GM20000 (cell line): ENCODE data around the gene HES3.

Experiments
- DNase-seq: peaks from one replicate; pipeline ENCODE4 v3.0.0; 2012; ENCODE audit warnings: low spot score
- TF ChIP-seq, protein P1 (sequence below): IDR thresholded peaks from 2 replicates; pipeline ENCODE4 v1.5.1; 2012; ENCODE audit warnings: mild to moderate bottlenecking, control low read depth; ENCODE audit errors: extremely low read depth, missing control alignments

The HES3 gene

DNA sequence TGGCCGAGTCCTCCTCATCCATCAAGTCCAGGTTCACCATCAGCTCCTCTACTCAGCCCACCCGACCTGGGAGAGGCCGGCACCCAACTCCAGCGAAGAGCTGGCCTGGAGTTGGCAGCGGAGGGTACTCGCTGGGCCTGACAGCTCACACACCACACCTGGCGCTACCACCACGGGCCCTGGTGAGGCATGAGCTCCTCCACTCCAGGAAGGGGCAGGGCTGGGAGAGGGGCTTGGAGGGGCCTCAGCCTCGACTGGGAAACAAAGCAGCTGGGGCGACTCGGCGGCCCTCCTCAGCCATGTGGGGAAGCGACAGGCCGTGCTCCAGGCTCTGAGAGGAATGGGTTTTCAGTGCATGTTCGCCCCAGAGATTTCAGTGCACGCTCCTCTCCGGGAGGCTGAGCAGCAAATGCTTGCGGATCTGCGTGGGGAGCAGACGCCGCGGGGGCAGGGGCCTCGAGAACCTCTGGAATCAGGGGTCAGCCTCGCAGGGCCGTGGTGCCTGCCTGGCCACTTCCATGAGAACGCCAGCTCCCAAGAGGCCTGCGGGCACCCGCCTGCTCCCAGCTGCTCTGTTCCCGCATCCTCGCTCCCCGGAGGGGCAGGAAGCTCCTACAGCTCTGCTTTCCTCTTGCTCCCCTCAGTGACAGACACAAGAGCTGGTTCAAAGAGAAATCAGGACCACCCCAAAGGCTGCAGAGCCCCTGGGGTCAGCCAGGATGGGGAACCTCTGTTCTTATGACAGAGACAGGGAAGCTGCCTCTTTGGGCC lies 35.8 kb downstream of the HES3 start:
- TF ChIP-seq, protein P1, sequence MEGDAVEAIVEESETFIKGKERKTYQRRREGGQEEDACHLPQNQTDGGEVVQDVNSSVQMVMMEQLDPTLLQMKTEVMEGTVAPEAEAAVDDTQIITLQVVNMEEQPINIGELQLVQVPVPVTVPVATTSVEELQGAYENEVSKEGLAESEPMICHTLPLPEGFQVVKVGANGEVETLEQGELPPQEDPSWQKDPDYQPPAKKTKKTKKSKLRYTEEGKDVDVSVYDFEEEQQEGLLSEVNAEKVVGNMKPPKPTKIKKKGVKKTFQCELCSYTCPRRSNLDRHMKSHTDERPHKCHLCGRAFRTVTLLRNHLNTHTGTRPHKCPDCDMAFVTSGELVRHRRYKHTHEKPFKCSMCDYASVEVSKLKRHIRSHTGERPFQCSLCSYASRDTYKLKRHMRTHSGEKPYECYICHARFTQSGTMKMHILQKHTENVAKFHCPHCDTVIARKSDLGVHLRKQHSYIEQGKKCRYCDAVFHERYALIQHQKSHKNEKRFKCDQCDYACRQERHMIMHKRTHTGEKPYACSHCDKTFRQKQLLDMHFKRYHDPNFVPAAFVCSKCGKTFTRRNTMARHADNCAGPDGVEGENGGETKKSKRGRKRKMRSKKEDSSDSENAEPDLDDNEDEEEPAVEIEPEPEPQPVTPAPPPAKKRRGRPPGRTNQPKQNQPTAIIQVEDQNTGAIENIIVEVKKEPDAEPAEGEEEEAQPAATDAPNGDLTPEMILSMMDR, result no peak
- no peak for DNase-seq

DNA sequence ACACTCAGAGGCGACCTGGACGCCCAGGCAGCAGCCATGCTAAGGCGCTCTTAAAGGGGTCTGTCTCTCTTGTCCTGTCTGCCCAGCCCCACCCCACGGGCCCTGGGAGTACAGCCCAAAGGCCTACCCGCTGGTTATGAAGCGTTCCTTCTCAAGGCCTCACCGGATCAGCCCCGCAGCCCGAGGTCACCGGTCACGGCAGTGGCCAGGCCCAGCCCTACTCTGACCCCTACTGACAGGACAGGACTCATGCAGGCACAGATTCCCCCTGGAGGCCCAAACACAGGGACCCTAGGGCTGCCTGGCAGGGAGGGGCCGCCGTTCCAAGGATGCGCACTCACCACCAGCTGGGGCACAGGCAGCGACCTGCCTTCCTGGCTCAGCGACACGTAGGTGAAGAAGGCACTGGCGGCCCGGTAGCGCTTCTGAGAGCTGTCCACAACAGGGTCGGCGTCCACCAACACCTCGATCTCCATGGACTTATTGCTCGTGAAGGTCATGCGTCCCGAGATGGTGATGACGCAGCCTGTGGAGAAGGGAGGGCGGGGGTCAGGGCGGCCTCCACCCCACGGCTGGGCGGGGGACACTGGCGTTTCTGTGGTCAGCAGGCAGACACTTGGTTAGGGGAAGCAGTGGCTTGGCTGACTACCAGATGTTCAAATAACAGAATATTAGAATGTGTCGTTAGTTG lies 36.9 kb downstream of the HES3 start:
- no peak for DNase-seq
- TF ChIP-seq, protein P1, result no peak

DNA sequence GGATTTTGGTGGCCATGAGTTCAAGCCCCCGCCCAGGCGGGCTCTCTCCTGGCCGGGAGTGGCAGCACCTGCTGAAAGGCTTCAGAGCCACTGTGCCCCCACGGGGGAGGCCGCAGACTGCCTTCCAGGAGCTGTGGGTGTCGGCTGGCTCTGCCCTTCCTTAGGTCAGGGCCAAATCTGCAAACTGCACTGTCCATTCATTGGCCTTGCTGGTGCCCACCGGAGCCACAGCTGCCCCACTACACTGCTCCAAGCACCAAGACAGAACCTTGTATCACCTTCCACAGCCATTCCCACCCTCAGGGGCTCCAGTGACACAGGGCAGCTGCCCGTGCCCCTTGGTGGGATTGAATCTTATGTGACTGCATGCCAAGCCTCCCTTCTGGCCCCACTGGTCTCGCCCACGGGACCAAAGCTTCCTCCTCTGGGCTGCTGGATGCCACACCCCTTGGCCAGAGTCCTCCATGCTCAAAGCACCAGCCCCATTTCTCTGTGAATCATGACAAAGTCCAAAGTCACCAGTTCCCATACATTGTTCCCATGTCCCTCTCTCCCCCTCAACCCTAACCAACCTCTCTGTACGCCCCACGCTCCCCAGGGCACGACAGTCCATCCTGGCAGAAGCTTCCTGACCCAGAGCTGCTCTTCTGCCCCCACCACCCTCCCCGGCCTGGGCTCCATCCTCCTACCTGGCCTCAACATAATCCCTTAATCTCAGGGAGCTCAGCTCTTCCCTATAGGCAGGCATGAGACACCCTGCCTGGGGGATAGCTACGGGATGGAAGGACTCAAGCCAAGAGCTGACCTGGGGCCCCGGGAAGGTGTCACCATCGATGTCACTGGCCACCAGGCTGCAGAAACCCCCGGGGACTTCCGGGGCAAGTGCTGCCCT lies 37.8 kb downstream of the HES3 start:
- TF ChIP-seq, protein P1, result no peak
- DNase-seq, result no peak

DNA sequence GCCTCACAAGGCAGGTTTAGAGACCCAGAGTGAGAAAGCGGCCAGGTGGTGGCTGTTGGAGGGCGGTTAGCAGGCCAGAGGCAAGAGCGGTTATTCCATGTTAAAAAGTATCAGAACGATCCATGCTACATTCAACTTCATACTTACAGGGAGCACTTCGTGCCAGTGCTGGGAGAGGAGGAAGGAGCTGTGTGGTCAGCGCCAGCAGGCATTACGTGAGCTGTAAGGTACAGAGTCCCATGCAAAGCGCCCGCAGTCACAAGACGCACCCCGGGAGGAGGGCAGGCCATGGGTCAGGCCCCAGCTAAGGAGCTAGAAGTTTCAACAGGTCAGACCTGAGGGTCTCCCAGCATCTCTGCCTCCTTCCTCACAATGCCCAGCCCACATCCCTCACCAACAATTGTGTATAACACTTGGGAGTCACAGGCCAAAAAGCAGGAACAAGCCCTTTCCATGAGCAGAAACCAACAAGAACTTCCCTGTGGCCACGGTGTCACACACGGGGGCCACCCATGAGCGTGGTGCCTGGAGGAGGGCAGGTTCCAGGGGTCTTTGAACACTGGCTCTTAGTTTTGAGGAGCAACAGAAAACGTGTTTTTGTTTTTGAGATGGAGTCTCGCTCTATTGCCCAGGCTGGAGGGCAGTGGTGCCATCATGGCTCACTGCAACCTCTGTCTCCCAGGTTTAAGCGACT lies 38.7 kb downstream of the HES3 start:
- DNase-seq, result no peak
- TF ChIP-seq, protein P1, result no peak

DNA sequence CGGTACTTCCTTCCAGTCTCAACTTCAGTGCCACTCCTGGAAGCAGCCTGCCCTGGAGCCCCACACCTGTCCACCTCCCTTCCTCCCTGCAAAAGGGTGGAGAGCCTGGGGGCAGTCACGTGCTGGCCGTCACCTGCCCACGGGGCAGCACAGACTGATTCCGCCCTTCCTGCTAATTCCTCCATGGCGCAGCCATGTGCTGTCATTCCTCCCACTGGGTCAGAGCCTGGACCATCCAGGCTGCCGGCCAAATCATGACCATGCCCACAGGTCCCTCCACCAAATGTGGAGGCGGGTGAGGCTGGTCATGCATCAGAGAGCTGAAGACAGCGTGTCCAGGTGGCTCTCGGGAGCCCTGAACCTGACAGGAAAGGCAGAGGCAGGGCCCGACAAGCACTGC lies 41.4 kb downstream of the HES3 start:
- no peak for DNase-seq
- TF ChIP-seq, protein P1, result no peak

DNA sequence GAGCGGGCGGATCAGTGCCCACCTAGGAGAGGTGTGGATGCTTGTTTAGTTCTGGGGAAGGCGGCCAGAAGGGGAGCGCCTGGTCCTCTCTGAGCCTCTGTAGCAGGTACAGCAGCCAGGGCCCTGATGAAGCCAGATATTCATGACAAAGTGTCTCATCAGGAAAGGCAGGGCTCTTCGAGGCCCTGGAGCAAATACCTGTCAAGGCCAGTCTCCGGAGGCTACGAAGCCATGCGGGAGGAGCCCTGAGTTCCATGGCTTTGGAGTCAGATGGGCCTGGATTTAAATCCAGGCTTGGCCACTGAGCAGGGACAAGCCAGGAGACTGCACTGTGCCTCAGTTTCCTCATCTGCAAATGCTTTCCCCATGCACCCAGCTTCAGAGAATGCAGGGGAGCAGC lies 42.3 kb downstream of the HES3 start:
- TF ChIP-seq, protein P1, result no peak
- no peak for DNase-seq
